Measurements from ENCODE around the gene CMSS1.
A peak's percentile ranks its signal among the peaks of the same experiment; 100 is the strongest.

Gene CMSS1

DNA sequence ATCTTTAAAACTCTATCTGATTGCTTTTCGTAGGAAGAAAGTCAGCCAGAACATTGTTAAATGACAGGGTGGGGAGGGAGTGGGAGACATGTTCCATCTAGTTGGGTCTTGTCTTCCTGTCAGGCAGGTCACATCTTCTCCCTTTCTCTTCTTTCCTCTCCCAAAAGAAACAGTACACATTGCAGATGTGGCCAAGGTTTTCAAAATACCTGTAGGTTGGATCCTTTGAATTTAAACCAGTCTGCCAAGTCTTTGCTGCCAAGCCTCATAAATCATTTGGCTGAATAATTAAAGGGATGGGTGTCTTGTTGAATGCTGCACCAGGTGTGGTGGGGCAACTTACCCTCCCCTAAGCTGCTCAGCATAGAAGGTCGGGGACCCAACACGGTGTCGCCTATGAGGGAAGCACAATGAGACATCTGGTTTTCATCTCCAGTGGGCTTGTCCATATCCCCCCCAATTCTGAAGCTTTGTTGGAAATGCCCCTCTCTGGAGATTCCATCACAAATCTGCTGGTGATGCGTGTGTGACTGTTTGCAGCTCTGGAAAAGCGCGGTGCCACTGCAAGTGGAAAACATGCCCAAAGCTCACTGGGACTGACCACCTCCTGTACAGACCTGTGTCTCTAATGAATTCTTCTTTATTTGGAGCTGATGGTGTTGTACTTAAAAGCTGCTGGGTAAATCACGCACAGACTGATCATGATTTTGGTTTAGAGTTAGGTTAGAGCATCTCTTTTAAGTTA, 184.0 kb downstream of the CMSS1 start:
- DNase-seq: peak; percentile 39 to 82

DNA sequence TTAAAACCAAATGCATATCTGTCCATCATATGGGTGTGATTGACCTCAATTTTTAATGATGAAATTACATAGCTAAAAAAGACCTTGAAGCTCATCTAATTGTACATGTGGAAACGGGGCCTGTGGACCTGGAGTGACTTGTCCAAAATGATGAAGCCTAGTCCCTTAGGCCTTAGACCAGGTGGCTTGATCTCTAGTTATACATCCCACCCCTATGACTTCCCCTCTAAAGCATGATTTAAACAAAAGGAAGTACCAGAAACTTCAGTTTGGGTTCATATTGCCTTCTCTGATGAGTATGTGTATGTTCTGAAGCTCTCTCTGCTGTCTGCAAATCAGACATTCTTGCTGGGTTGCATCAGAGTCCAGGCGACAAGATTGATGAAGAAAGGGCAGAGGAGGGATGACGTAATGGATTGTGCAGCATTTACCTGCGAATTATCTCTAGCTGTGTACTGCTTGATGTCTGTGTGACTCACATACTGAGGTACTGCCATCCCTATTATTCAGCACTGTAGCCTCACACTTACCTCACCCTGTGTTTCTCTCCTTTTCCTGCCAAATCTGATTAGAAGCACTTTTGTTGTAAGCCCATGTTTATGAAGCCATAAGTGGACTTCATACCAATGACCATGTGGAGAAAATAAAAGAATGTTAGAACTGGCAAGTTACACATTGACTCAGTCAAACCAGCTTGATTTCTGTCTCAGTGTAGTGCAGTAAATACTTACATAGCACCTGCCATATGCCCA, 185.1 kb downstream of the CMSS1 start:
- DNase-seq: peak; percentile 7 to 67

DNA sequence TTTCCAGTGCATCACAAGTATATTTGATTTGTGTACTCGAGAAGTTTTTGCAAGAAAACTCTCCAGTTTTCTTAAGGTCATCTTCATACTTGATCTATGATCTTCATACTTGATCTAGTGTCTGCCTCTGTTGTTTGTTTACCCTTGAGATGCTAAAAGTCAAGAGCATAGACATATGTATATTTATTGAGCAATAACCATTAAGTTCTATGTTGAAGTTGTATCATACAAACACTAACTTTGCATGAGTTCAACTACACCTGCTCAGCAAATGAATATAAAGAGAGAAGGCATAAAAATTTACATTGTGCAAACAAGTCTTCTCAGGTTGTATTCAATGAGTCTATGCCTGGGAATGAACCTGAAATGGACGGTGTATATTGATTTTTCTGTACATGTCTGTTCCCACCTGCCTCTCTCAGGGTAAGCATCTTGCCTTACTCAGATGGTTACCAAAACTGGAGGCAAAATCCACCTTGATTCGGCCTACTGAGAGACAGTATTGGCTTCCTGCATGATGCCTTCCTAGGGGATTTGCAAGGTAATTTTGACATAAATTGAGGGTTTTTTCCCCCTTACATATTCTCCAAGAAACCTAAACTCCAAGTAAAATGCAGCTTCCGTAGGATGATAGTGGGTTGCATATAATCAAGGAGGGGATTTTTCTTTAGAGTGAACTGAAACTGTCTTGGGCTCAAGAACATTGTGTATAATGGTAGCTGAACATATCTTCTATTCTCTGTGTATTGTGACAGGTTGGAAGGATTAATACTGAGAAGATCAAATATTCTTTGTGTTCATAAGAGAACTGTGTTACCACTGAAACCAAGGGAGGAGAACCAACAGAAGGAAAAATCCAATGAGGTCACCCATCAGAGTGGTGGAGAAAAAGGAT, 186.2 kb downstream of the CMSS1 start:
- no peak for DNase-seq

GRCh38 chr3:100004931-100005330, 187.3 kb downstream of the CMSS1 start:
- no peak for DNase-seq

GRCh38 chr3:100005665-100006393, 188.2 kb downstream of the CMSS1 start:
- DNase-seq: no peak

DNA sequence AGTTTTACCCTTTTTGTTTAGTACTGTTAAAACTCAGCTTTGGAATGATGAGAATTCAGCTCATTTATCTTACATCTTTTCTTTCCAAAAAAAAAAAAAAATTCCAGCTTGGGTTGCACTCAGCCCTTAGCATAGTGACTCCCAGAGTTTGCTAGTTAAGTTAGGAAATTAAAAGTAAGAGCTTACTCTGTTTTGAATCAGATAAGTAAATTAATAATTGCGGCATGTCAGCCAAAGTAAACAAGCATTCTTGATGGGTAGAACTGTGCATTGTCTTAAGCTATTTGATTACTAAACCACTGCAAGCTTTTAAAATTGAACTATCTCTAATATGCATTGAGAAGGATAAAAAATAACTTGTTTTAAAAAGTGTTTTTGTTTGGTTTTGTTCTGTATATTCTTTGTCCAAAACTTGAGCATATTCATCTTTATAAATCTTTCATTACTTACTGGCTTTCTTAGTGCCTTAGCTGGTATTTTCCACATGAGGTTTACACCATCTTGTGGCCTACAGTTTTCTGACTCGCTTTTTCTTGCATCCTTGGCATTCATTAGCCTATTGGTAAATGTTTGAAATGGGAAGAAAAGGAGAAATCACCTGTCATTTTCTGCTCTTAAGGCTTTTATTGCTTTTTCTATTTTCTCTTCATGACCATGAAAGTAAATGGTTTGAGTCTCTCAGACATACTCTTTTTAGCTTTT, 189.1 kb downstream of the CMSS1 start:
- no peak for DNase-seq

DNA sequence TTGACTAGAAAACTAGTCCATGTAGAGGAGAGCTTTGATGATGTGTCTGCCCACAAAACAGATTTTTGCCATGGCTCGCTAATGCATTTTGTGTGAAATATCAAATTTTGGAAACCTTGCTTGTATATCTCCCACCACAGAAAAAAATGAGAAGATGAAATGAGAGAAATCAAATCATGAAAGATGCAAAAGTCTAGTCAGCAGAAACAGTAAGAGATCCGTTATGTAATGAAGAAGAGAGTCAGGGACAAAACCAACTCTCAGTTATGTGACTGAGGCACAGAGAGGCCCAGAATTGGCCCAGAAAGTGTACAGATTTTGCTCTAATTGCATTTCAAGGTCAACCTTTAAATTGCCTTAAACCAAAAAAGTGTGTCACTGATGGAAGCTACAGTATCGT, 189.7 kb downstream of the CMSS1 start:
- no peak for DNase-seq

DNA sequence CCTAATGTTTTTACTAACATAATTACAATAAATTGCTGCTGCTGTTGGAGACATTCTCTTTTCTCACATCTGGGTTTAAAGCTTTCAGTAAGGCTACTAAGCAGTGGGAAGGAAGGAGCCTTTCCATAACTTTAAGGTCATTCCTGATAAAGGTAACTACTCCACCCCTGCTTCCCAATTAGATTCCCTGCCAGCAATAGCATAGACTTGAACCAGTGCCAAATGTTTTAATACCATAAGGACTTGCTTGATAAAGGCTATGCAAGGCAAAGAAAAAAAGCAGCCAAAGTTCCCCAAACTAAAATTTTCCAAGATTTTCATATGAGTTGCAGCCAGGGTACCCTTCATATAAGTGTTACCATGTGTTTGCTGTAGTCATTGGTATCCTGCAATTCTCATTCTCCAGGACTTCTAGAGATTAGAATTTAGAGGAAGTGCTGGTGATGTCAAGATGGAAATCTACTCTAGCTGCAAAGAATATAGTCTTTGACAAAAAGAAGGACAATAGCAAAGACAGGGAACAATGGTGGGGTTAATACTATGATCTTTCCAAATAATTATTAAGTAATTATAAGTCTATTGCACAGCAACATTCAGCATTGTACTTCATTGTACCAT, 190.5 kb downstream of the CMSS1 start:
- peak in 1 of 2 experiments; percentile 40 for DNase-seq

GRCh38 chr3:100009276-100010086, 191.8 kb downstream of the CMSS1 start:
- no peak for DNase-seq

- no peak for DNase-seq
Measured at GRCh38 chr3:100010087-100010417, 192.4 kb downstream of the CMSS1 start.

DNA sequence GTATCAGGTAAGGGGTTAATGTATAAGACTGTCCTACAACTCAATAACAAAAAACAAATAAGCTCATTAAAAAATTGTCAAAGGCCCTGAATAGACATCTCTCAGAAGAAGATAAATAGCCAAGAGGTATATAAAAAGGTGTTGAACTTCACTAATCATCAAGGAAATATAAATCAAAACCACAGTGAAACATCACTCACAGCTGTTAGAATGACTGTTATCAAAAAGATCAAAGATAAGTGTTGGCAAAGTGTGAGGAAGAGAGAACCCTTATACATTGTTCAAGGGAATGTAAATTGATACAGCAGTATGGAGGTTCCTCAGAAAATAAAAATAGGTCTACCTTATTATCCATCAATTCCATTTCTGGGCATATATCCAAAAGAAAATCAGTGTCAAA, 201.1 kb downstream of the CMSS1 start:
- no peak for DNase-seq

DNA sequence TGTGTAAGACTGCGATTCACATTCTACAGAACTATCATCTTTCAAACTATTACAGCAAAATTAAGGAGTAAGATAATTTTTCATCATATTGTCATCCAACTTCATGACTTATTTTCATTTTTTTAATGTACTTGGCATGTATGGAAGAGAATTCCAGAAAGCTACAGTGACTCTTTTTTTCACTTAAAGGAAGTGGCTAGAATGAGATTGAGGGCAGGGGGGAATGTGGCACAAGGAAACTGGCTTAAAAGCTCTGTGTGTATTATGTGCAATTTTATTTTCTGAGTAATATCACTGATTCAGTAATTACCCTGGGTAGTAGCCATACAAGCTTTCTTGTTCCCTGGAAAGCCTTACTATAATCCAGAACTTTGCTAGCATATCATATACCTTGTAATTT, 202.1 kb downstream of the CMSS1 start:
- no peak for DNase-seq

DNA sequence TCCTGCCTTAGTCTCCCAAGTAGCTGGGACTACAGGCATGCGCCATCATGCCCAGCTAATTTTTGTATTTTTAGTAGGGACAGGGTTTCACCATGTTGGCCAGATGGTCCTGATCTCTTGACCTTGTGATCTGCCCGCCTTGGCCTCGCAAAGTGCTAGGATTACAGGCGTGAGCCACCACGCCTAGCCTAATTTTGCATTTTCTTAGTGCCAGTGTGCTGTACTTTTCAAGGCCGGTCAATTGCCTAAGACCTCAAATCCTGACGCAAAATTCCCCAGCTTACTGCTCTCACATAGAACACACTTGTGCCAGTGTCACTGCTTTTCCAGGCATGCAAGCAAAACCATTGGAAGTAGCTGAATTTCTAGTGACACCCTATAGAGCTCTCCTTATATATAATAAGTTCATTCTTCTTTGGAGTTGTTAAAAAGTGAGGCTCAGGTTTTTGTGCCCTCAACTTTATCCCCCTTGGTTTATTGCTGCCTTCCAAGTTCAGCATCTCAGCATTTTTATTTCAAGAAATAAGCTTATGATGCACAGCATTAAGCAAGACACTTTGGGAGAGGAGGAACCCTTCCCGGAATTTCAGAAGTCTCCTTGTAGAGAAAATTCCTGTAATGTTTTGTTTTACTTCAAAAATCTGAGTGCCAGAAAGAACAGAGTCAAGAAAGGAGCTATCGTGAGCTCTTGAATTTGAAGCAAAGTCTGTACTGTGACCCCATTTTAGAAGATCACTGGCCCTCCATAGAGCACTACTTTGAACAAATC, 203.4 kb downstream of the CMSS1 start:
- DNase-seq: no peak

DNA sequence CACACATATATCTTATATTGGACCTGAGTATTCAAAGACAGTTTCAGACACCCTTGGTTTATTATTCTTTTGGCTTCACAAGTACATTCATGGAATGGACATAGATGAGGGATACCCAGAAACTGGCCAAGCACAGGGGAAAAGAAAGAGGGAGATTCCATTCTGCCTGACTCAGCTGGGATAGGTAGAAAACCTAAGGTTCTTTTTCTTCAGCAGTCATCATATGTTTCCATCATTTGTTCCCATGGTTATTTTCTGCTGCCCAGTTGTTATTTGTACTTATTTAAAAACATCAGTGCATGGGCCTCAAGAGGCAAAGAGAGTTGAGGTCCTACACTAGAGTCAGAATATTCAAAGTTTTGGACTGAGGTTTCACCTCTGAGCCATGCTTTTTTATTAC, 204.8 kb downstream of the CMSS1 start:
- DNase-seq: no peak

GRCh38 chr3:100023150-100023549, 205.5 kb downstream of the CMSS1 start:
- peak; percentile 34 to 77 for DNase-seq

DNA sequence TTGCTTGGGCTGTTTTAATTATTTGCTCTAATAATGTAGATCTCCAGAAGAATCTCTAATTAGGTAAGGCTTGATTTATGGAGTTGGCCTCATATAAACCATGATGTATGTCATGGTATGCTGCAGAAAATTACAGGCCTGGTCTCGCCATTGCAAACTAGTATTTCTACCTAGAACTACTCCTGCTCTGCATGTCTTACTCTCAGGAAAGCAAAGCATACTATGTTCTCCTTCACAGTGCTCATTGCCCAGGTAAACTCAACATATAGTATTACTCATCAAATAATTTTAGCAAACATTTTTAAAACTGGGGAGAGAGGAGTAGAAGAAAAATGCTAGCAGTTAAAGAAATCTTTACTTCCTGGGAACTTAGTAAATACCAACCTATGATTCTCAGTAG, 205.9 kb downstream of the CMSS1 start:
- no peak for DNase-seq

DNA sequence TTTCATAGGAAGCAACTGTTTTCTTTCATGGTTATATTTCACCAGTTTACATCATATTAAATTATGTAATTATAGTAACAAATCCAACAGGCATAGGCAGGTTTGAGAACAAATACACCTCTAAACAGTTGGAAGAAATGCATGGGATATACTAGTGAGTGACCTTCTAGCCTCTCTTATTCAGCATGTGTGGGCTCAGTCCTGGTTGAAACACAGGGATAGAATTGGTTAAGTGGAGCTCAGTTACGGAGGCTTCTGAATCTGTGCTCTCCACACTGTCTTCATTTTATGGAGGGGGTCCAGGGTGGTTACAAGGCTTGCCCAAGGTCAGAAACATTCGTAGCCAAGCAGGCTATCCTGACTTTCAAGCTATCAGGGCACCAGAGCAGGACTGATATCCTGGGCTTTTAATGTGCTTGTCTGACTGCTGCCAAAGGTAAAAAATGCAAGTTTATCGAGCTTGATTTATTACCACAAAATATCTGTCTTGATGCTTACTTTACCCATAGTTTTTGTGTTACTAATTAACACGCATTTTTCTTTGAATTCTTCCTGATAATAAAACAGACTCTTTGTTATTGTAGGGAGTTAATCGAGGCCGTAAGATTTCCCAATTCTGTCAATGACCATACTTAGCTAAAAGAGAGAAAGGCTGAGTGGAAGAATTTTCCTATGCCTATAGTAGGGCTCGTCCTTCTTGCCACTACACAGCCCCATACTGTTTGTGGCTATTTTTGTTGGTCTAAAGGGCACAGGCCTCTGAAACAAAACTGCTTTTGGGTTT, 207.1 kb downstream of the CMSS1 start:
- no peak for DNase-seq

DNA sequence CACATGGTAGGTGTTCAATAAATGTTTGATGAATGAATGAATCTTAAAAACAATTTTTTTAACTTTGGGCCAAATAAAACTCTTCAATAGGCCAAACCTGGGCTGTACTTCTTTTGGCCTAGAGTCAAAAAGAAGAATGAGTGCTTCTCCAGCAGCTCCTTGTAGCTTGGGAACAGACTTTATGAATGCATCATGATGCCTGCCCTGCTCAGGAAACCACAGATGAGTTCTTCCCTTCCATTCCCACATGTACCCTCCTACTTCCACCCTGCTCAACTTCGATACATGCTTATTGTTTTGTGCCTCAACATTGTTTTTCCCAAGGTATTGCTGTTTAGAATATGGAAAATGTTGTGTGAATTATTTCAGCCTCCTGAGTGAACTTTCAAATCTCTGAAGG, 209.7 kb downstream of the CMSS1 start:
- DNase-seq: no peak

GRCh38 chr3:100029052-100029451, 211.4 kb downstream of the CMSS1 start:
- DNase-seq: no peak
